Measurements from ENCODE around the gene KLRG1. TPM values are rescaled to one million over a fixed set of nuclear protein-coding genes. Genes with fewer than 3 reads are reported as not detected.

The KLRG1 gene
- polyA plus RNA-seq, 1 of the 3 experiments (the other 2 are of a cell fraction) = 5.1 TPM

DNA sequence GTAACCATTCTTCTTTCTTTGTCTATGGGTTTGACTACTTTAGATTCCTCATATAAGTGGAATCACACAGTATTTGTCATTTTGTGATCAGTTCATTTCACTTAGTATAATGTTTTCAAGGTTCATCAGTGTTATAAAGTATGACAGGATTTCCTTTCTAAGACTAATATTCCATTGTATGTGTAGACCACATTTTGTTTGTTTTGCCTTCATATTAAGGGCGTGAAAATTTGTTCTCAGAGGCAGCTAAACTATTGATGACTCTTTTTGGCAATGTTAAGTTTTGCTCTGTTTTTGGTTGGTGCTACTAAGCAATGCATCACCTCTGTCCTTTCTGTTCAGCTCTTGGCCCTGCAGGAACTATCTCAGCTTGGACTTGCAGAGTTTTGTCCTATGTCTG is 1.7 kb upstream of the KLRG1 start:
- Histone ChIP-seq H3K27me3 (ENCODE audit: insufficient read depth) (no peaks in the 10 kb centered on the region), H3K9ac (no peak overlapping the region), H3K4me2 (no peak overlapping the region), H3K79me2 (ENCODE audit: insufficient read depth) (no peaks in the 10 kb centered on the region), H3K4me3 (ENCODE audit: low read depth in 2 of 2, low read length in 1 of 2) (no peak overlapping the region), H3F3A (replicated peaks; ENCODE audit: insufficient read depth) (no peaks in the 10 kb centered on the region), H3K9me2 (no peaks in the 10 kb centered on the region), H3K27ac (ENCODE audit: low read depth in 2 of 2, low read length in 1 of 2) (no peak overlapping the region), H3K4me1 (ENCODE audit: control insufficient read depth in 1 of 2, insufficient read depth in 2 of 2, low read depth in 1 of 2, low read length in 1 of 2) (no peaks in the 10 kb centered on the region), H3K9me3 (no peaks in the 10 kb centered on the region), H2AFZ (ENCODE audit: low read depth) (no peak overlapping the region), H3K36me3 (replicated peaks in 1 of 2; ENCODE audit: control insufficient read depth in 1 of 2, insufficient read depth in 2 of 2, low read length in 1 of 2) (no peaks in the 10 kb centered on the region), H4K20me1 (ENCODE audit: insufficient read depth) (no peaks in the 10 kb centered on the region)
- TF ChIP-seq MEF2A (IDR thresholded peaks at IDR 0.05; ENCODE audit: borderline replicate concordance, low read depth) = no peak
- CTCF ChIA-PET = no interaction called here
- POLR2A ChIA-PET = no interaction called here
- DNase-seq = no peak
- 57% methylated on average over 1 of the region's 1 CpG for WGBS (ENCODE audit: low lambda C conversion rate)

DNA sequence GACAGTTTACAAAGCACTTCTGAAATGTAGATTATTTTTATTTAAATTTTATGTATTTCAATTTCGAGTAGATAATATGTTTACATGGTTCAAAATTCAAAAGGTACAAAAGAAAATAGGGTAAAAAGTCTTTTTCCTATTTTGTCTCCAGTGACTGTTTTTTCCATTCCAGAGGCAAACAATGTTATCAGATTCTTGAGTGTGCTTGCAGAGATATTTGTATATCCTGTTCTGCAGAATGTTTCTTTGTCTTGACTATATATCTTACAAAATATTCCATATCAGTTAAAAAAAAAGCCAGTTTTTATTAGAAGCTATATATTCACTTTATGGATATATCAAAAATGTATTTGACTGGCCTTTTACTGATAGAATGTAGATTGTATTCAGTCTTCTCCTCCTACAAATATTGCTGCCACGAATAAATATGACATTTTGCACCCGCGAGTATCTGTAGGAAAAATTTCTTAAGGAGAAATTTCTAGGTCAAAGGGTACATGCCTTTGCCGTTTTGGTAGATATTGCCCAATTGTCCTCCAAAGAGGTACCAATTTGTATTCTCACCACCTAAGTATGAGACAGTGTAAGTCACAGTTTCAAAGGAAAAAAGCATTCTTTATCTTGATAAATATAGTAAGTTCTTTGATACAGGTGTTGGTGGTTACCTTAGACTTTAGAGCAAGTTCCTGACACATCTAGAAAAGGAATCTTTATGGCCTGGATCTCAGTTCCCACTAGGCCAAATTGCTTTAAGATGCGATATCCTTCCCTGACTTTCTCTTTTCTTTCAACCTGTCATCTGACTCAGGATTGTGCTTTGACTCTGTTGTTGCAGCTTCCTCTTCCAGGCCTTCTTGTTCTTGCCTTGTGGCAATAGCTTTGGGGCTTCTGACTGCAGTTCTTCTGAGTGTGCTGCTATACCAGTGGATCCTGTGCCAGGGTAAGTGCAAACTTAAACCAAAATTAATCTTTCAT is 2.3 kb downstream of the KLRG1 start:
- Histone ChIP-seq H3K9ac (no peak overlapping the region), H3K27me3 (ENCODE audit: insufficient read depth) (no peaks in the 10 kb centered on the region), H3F3A (replicated peaks; ENCODE audit: insufficient read depth) (no peaks in the 10 kb centered on the region), H3K4me2 (no peak overlapping the region), H2AFZ (ENCODE audit: low read depth) (no peak overlapping the region), H3K9me2 (no peaks in the 10 kb centered on the region), H3K79me2 (ENCODE audit: insufficient read depth) (no peaks in the 10 kb centered on the region), H3K27ac (ENCODE audit: low read depth in 2 of 2, low read length in 1 of 2) (no peak overlapping the region), H4K20me1 (ENCODE audit: insufficient read depth) (no peaks in the 10 kb centered on the region), H3K36me3 (replicated peaks in 1 of 2; ENCODE audit: control insufficient read depth in 1 of 2, insufficient read depth in 2 of 2, low read length in 1 of 2) (no peaks in the 10 kb centered on the region), H3K4me1 (ENCODE audit: control insufficient read depth in 1 of 2, insufficient read depth in 2 of 2, low read depth in 1 of 2, low read length in 1 of 2) (no peaks in the 10 kb centered on the region), H3K4me3 (ENCODE audit: low read depth in 2 of 2, low read length in 1 of 2) (no peak overlapping the region), H3K9me3 (no peaks in the 10 kb centered on the region)
- POLR2A ChIA-PET = no interaction called here
- 66% methylated on average over 6 of the region's 6 CpGs for WGBS (ENCODE audit: low lambda C conversion rate)
- no peak for DNase-seq
- TF ChIP-seq RXRA (IDR thresholded peaks at IDR 0.05; ENCODE audit: borderline replicate concordance, low read depth) (no peak), YY1 (IDR thresholded peaks at IDR 0.05; ENCODE audit: low read depth) (no peak), SIN3A (IDR thresholded peaks at IDR 0.05; ENCODE audit: borderline replicate concordance, low read depth, low read length) (no peak), TAF1 (IDR thresholded peaks at IDR 0.05; ENCODE audit: borderline replicate concordance, low read depth, low read length) (no peak), RCOR1 (IDR thresholded peaks at IDR 0.05; ENCODE audit: low read length) (no peak), FOXM1 (IDR thresholded peaks at IDR 0.05; ENCODE audit: low read depth) (no peak), USF1 (IDR thresholded peaks at IDR 0.05; ENCODE audit: borderline replicate concordance, low read depth) (no peak), GABPA (IDR thresholded peaks at IDR 0.05; ENCODE audit: low read depth) (no peak), EP300 (IDR thresholded peaks at IDR 0.05; ENCODE audit: borderline replicate concordance in 1 of 2, low read depth in 1 of 2, low read length in 1 of 2) (no peak)
- TF ChIP-seq, protein P1, sequence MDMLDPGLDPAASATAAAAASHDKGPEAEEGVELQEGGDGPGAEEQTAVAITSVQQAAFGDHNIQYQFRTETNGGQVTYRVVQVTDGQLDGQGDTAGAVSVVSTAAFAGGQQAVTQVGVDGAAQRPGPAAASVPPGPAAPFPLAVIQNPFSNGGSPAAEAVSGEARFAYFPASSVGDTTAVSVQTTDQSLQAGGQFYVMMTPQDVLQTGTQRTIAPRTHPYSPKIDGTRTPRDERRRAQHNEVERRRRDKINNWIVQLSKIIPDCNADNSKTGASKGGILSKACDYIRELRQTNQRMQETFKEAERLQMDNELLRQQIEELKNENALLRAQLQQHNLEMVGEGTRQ (IDR thresholded peaks at IDR 0.05; ENCODE audit: borderline replicate concordance, low read depth, low read length) = no peak
- TF ChIP-seq, protein P2, sequence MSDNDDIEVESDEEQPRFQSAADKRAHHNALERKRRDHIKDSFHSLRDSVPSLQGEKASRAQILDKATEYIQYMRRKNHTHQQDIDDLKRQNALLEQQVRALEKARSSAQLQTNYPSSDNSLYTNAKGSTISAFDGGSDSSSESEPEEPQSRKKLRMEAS (IDR thresholded peaks at IDR 0.05; ENCODE audit: low read depth) = no peak
- TF ChIP-seq, protein P3, sequence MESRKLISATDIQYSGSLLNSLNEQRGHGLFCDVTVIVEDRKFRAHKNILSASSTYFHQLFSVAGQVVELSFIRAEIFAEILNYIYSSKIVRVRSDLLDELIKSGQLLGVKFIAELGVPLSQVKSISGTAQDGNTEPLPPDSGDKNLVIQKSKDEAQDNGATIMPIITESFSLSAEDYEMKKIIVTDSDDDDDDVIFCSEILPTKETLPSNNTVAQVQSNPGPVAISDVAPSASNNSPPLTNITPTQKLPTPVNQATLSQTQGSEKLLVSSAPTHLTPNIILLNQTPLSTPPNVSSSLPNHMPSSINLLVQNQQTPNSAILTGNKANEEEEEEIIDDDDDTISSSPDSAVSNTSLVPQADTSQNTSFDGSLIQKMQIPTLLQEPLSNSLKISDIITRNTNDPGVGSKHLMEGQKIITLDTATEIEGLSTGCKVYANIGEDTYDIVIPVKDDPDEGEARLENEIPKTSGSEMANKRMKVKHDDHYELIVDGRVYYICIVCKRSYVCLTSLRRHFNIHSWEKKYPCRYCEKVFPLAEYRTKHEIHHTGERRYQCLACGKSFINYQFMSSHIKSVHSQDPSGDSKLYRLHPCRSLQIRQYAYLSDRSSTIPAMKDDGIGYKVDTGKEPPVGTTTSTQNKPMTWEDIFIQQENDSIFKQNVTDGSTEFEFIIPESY (IDR thresholded peaks at IDR 0.05; ENCODE audit: borderline replicate concordance, low read depth) = no peak
- TF ChIP-seq, protein P4, sequence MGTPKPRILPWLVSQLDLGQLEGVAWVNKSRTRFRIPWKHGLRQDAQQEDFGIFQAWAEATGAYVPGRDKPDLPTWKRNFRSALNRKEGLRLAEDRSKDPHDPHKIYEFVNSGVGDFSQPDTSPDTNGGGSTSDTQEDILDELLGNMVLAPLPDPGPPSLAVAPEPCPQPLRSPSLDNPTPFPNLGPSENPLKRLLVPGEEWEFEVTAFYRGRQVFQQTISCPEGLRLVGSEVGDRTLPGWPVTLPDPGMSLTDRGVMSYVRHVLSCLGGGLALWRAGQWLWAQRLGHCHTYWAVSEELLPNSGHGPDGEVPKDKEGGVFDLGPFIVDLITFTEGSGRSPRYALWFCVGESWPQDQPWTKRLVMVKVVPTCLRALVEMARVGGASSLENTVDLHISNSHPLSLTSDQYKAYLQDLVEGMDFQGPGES (IDR thresholded peaks at IDR 0.05; ENCODE audit: low read depth, low read length) = no peak
- CTCF ChIA-PET = interaction anchor here (1.2 kb wide), 1 partner anchor 47 kb away, joined by 4 read pairs; no protein-coding TSS in a partner anchor
